Activated CD4-positive, alpha-beta T cell treated with anti-CD3 and anti-CD28 coated beads, Interleukin-2, Interleukin-4, amounts not matched to agents 100 ng/mL and 50 ng/mL, durations not matched to agents 16 hours and 8 hours (primary cell): ENCODE data around the gene PRKN.

Experiments
- DNase-seq: peaks from one replicate; pipeline ENCODE4 v3.0.0-alpha.2; 2020; ENCODE audit warnings: low spot score

The PRKN gene

GRCh38 chr6:162615016-162615705 lies 112.4 kb downstream of the PRKN start:
- DNase-seq: no peak

DNA sequence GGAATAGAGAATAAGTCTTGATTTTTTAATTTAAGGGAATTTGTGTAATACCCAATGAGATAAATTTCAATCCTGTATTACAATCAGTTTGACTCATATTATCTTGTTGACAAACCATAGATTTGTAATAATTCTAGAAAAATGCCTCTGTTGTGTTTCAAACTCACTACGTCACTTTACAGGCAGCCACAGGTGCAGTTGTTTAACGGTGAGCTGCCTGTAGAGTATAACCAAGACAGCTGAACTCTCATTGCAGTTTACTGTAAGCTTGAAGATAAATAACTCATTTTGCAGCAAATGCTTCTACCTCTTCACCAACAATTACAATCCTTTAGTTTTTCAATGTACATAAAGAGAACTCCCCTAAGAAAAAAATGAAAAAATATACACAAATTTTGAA lies 114.3 kb downstream of the PRKN start:
- DNase-seq: no peak

- DNase-seq: no peak
Observed at GRCh38 chr6:162612613-162613012, 115.0 kb downstream of the PRKN start.

DNA sequence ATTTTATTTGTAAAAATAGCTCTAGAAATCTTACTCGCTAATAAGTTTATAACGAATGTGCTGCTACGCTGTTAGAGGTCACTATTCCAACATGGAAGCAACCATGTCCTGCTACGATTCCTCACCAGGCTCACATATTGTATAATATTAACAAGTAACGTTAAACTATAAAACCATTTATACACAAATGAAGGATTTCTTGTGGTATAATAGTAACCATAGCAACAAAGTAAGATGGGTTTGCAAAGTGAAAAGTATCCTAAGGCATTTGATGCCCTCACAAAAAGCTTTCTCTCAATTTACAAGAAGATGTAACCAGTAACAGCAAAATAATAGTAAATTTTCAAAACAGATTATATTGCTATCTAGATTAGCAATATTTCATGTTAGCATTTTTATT lies 117.2 kb downstream of the PRKN start:
- no peak for DNase-seq

DNA sequence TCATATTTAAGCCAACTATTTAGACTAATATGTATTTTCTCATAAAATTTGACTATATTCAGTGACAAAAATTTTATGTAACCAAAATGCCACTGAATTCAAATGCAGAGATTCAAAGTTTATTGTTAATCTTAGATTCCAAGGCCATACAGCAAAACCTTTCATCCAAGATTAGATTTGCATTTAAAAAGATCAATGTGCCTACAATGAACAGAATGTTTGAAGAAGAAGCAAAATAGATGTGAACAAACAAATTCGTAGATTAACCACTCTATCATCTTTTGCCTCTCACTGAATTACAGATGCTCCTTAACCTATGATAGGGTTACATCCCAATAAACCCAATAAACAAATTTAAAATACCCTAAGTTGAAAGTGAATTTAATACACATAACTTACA lies 121.7 kb downstream of the PRKN start:
- no peak for DNase-seq

DNA sequence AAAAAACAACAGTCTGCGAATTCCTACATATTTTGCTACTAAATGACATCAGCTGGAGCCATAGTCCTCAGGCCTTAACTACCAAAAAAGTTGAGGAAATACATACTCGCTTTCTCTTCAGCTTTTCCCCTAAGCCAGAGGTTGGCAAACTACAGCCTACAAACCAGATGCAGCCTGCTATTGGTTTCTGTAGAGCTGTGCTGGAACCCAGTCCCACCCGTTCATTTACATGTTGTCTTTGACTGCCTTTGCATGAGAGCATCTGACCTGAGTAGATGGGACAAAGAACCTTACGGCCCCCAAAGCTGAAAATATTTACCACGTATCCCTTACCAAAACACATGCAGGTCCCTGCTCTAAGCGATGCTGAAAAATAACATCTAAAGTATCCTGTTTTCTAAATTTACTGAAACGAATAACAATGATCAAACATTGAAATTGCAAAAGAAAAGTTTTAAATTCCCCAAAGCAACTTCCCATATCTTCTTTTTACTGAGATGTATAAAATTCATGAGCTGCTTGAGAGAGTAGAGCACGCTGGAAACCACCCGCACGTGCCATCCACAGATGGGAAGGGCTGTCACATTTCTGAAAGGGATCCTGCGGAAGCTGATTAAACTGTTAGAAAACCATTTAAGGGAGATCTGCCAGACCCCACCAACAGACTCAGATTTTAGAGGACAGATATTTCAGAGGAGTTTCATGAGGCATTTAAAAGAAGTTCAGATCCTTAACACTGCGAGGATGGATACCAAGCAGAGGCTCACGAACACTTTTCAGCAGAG lies 124.1 kb downstream of the PRKN start:
- no peak for DNase-seq

DNA sequence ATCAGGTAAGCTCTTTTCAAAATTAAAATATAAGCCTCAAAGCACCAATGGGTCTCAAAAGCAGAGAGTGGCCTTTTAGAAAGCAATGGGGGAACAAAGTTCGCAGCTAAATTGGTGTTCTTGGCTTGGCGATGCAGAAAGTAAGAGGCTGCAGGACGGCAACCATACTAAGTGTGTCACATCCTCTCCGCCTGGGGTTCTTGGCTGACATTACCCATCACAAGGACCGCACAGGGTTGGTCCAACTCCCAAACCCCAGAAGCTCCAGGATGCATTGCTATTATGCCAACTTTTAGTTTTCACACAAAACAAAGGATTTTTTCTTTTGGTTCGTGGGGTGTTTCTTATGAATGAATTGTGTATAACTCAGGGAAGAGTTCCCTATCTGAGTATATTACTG lies 124.8 kb downstream of the PRKN start:
- DNase-seq: no peak

GRCh38 chr6:162596676-162597075 lies 130.9 kb downstream of the PRKN start:
- no peak for DNase-seq

DNA sequence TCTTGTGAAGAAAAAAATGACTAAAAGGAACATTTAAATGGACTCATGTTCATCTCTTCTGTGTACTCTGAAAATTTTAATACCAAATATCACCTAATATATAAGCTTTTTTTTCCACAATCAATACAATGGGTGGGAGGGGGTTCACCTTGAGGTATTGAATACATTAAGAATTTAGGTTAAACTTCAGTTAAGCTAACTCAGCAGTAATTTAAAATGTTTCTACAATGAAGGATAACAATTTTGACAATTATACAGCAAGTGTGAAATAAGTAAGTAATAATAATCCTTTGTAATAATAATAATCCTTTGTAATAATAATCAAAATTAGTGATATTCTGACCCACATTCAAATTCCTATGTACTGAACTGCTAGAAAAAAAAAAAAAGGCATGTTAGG lies 136.0 kb downstream of the PRKN start:
- no peak for DNase-seq

DNA sequence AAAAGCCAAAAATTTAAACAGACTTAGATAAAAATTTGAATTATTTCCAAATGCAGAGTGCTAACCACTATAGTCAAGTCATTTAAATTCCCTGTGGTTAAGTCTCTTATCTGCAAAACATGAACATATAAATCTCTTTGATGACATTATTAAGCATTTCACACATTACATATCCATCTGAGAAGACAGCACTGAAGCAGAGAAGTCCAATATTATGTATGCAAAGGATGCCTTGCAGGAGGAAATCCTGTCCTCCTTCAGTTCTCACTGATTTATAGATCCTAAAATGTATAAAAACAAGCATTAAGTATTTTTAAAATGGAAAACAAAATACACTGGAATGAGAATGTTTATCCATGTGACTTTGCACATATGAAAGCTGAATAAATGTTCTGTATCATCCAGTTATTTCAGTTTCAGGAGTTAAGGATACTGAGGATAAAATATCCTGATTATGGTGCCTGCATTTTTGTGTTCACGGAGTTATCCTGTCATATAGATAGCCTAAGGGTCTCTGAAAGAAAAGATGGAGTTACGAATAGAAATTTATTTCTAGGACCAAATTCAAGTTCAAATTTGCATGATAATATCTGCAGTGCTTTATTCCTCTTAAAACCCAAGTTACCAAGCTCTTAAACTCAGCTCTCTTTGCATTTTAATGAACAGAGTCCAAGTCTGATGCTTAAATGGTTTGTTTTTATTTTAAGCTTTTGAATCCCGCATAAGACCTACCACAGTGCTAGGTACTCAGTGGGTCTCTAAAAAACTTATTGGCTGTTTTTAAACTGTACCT lies 145.4 kb downstream of the PRKN start:
- DNase-seq: no peak

DNA sequence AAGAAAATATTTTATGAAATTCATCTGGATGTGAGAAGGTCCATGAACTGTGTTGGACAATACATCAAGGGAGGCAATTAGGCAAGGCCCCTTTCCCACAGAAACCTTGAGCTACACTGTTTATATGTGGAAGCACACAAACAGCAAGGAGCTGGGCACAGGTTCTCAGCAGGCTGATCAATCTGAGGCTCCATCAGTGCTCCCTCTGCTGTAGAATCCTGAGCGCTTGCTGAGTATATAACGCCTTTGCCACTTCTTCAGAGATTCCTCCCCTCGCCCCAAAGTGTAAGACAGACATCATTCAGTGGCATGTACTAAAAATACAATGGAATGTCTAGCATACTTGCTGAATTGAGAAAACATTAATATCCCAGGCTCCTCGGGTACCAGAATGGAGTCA lies 146.9 kb downstream of the PRKN start:
- no peak for DNase-seq

DNA sequence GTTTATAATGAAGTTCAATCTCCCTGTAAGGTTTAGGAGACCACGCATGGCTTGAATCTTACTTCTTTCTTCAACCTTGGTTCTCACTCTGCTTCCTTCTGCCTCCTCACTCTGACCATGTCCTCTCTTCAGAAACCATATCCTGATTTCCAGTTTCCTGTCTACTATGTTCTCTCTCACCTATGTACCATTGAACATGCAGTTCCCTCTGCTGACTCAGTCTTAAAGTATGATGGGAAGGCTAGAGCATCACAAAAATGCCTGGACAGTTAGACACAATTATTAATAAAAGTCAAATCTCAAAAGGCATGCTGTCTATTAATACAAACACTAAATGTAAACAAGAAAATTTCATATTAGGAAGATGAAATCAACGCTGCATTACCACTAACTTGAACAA lies 151.6 kb downstream of the PRKN start:
- no peak for DNase-seq

GRCh38 chr6:162572240-162572639 lies 155.3 kb downstream of the PRKN start:
- DNase-seq: no peak

DNA sequence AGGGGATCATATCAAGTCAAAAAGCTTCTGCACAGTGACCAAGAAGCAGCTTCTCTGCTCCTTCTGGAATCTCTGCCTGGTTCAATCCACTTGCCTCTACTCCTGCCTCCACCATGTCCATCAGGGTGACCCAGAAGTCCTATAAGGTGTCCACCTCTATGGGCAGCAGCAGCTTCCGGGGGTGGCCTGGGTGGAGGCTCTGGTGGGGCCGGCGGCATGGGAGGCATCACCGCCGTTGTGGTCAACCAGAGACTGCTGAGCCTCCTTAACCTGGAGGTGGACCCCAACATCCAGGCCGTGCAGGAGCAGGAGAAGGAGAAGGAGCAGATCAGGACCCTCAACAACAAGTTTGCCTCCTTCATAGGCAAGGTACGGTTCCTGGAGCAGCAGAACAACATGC lies 159.3 kb downstream of the PRKN start:
- no peak for DNase-seq

- no peak for DNase-seq
Observed at GRCh38 chr6:162562041-162562440, 165.5 kb downstream of the PRKN start.

DNA sequence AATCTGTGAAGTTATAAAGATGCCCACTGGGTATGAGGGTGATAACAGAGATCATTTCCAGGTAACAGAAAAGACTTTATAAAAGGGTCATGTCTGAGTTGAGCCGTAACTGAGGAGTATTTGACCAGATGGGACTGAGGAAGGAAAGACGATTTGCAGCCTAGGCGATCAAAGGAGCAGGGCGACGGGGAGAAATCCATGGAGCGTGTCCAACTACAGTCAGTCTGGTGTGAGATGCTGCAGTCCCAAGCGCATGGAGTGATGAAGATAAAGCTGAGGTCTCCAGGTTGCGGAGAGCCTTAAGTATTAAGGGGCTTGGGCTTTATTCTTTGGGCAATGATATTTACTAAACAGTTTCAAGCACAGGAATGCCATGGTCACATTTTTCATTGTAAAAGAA lies 166.7 kb downstream of the PRKN start:
- DNase-seq: no peak

- DNase-seq: no peak
Observed at GRCh38 chr6:162554531-162554930, 173.0 kb downstream of the PRKN start.

DNA sequence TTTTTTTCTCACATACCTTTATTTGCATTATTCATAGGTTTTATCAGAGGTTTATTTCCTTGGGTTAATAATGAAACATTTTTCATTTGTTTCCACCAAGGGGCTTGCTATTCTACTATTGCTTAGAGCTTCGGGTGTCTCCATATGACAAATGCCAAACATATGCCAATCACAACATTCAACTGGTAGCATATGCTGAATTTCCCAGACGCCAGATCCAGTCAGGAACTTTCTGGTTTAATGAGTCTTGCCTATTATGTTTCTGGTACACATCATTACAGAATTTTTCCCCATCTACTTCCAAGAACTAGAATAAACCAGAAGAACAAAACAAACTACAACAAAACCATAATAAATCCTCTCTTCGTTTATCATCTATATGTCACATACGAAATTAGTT lies 180.7 kb downstream of the PRKN start:
- no peak for DNase-seq

DNA sequence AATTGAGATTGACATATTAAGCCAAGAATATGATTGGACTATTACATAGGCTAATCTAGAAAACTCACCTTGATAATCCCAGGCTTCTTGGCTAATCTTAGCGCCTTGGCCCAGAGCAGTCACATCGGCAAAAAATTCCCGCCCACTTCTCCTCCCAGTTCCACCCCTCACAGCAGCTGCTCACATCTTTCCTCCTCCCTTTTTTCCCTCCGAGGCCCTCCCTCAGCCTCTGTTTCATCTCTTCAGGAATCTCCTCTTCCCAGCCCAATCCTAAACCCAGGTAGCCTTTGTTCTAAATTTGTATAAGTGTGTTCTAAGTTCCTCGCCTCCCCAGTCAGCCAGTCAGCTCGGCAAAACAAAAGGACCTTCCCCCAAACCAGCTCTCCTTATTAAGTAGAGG lies 184.3 kb downstream of the PRKN start:
- DNase-seq: no peak

GRCh38 chr6:162541019-162541601 lies 186.5 kb downstream of the PRKN start:
- DNase-seq: no peak

DNA sequence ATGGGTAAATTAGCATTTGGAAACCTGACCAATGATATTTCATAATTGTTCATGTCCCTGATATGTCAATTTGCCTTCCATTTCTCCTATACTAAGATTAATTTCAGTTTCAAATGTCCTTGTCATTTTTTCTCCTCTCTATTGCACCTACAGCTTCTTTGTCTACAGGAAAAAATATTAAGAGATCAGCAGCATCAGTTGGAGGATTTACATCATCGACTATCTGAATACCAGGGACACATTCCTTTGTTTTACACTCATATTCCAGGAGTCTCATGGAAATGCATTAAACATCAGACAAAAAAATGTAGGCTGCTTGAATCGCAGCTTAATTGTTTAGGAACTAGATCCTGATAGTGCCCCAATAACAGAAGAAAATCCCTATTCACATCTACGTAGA lies 188.2 kb downstream of the PRKN start:
- no peak for DNase-seq

- no peak for DNase-seq
Observed at GRCh38 chr6:162538643-162539064, 188.9 kb downstream of the PRKN start.

DNA sequence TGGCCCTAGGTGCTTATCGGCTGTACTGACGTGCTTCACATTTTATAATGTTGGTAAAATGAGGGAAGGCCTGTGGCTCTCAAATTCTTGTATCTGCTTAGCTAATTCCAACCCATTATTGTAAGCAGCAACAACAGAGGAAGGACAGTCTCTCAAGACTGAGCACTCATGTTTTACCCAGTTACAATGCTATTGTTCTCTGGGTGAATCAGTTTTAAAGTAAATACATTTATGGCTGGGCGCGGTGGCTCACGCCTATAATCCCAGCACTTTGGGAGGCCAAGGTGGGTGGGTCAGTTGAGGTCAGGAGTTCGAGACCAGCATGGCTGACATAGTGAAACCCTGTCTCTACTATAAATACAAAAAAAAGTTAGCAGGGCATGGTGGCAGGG lies 194.6 kb downstream of the PRKN start:
- DNase-seq: no peak
